Neuron (in vitro differentiated cells): ENCODE data around the gene ARMC3.

ENCODE experiments used
- H2AFZ ChIP-seq: one replicate; pipeline ENCODE4 v1.6.1; 2013; ENCODE audit warnings: low read depth, mild to moderate bottlenecking, inconsistent platforms, low read length, moderate library complexity
- H3K27me3 ChIP-seq: one replicate; pipeline ENCODE4 v1.6.1; 2013; ENCODE audit warnings: low read length; ENCODE audit not compliant: insufficient read depth
- H3K36me3 ChIP-seq: one replicate; pipeline ENCODE4 v1.6.1; 2013; ENCODE audit warnings: low read length; ENCODE audit not compliant: insufficient read depth
- H3K4me1 ChIP-seq: one replicate; pipeline ENCODE4 v1.6.1; 2013; ENCODE audit warnings: low read length; ENCODE audit not compliant: insufficient read depth
- H3K4me3 ChIP-seq: 2 replicates; pipeline ENCODE4 v1.5.1; 2013; ENCODE audit warnings: mild to moderate bottlenecking, low read length, moderate library complexity
- H3K9me3 ChIP-seq: one replicate; pipeline ENCODE4 v1.6.1; 2013; ENCODE audit warnings: low read length

The ARMC3 gene

GRCh38 chr10:23081221-23081750 lies 153.4 kb downstream of the ARMC3 start:
- Histone ChIP-seq H3K36me3 (no peaks in the 10 kb centered on the region), H3K9me3 (no peaks in the 10 kb centered on the region), H3K27me3 (peaks cover 3% of the 10 kb centered on the region), H3K4me1 (no peaks in the 10 kb centered on the region), H3K4me3 (no peak overlapping the region), H2AFZ (no peak overlapping the region)

GRCh38 chr10:23081891-23082290 lies 154.0 kb downstream of the ARMC3 start:
- Histone ChIP-seq H3K36me3 (no peaks in the 10 kb centered on the region), H3K4me3 (no peak overlapping the region), H3K27me3 (peaks cover 3% of the 10 kb centered on the region), H2AFZ (no peak overlapping the region), H3K4me1 (no peaks in the 10 kb centered on the region), H3K9me3 (no peaks in the 10 kb centered on the region)
